ENCODE data around the gene KCNH2. TPM values are rescaled to one million over a fixed set of nuclear protein-coding genes. Genes with fewer than 3 reads are reported as not detected.

The KCNH2 gene
- total RNA-seq, 4 donors from 2014 or later, result 2.4 to 8.5 (median 3.4) TPM

DNA sequence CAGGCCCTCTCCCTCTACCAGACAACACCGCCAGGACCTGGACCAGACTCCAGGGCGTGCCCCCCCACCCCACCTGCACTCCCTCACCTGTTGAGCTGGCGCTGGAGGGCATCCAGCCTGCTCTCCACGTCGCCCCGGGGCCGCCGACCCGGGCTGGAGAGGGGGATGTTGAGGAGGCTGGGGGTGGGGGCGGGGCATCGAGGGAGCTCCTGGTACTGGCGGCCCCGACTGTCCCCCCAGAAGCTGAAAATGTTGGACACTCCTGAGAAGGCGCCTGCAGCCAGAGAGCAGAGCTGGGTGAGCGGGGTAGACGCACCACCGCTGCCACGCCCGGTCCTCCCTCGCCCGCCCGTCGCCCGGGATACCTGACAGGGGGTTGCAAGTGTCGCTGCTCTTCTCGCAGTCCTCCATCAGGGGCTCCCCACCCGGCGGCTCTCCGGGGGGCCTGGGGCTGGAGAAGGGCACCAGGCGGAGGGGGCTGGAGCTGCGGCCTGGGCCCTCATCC, 30.8 kb downstream of the KCNH2 start:
- H3K36me3 ChIP-seq, result no peaks in the 10 kb centered on the region
- DNase-seq, result peak in 2 of 3 donors; percentile 39 to 43
- H3K4me1 ChIP-seq, result peaks cover 0 to 6% (median 1%) of the 10 kb centered on the region in 4 donors
- TF ChIP-seq POLR2A (IDR thresholded peaks at IDR 0.05), result no peak
- TF ChIP-seq, protein P1, sequence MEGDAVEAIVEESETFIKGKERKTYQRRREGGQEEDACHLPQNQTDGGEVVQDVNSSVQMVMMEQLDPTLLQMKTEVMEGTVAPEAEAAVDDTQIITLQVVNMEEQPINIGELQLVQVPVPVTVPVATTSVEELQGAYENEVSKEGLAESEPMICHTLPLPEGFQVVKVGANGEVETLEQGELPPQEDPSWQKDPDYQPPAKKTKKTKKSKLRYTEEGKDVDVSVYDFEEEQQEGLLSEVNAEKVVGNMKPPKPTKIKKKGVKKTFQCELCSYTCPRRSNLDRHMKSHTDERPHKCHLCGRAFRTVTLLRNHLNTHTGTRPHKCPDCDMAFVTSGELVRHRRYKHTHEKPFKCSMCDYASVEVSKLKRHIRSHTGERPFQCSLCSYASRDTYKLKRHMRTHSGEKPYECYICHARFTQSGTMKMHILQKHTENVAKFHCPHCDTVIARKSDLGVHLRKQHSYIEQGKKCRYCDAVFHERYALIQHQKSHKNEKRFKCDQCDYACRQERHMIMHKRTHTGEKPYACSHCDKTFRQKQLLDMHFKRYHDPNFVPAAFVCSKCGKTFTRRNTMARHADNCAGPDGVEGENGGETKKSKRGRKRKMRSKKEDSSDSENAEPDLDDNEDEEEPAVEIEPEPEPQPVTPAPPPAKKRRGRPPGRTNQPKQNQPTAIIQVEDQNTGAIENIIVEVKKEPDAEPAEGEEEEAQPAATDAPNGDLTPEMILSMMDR (IDR thresholded peaks at IDR 0.05), result no peak
- H3K9me3 ChIP-seq, result no peaks in the 10 kb centered on the region
- no peak overlapping the region for H3K4me3 ChIP-seq
- no peaks in the 10 kb centered on the region for H3K27me3 ChIP-seq
- H3K27ac ChIP-seq, result peak overlapping the region in 1 of 4 donors; percentile 59

DNA sequence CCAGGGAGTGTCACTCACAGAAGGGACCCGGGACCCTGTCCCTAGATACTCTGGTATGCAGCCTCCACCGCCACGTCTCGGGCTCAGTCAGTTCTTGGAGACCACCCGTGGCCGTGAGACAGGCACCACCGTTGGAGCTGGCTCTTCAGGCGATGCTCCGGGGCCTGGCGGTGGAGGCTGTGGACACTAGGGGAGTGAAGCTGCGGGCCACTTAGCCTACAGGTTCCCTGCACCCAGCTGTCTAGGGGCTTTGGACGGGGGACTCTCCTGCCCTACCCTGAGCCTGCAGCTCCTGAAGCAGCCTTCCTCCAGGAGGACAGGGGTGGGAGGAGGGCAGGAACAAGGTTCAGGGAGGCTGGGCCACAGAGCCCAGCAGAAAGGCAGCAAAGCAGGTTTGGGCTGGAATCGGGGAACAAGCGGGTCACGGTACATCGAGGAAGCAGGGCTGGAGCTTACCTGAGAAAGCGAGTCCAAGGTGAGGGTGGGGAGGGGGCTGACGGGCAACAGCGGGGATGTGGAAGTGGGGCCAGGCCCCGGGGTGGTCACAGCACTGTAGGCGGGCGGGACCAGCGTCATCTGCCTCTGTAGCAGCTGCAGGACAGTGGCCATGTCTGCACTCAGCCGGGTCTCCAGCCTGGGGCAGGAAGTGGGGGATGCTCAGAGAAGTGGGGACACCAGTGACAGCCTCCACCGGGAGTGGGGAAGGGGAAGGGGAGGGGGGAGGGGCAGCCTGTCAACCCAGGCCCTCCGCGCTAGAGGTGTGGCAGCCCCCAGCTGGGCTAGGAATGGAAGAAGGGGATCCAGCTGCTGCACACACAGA, 31.5 kb downstream of the KCNH2 start:
- DNase-seq, result peak in 2 of 3 donors; percentile 44 to 45
- peaks cover 0 to 13% (median 4%) of the 10 kb centered on the region in 4 donors for H3K4me1 ChIP-seq
- no peak overlapping the region for H3K4me3 ChIP-seq
- H3K27ac ChIP-seq, result peak overlapping the region in 1 of 4 donors; percentile 59
- H3K36me3 ChIP-seq, result no peaks in the 10 kb centered on the region
- no peaks in the 10 kb centered on the region for H3K27me3 ChIP-seq
- TF ChIP-seq, protein P1 (IDR thresholded peaks at IDR 0.05), result no peak
- no peak for TF ChIP-seq POLR2A (IDR thresholded peaks at IDR 0.05)
- no peaks in the 10 kb centered on the region for H3K9me3 ChIP-seq

DNA sequence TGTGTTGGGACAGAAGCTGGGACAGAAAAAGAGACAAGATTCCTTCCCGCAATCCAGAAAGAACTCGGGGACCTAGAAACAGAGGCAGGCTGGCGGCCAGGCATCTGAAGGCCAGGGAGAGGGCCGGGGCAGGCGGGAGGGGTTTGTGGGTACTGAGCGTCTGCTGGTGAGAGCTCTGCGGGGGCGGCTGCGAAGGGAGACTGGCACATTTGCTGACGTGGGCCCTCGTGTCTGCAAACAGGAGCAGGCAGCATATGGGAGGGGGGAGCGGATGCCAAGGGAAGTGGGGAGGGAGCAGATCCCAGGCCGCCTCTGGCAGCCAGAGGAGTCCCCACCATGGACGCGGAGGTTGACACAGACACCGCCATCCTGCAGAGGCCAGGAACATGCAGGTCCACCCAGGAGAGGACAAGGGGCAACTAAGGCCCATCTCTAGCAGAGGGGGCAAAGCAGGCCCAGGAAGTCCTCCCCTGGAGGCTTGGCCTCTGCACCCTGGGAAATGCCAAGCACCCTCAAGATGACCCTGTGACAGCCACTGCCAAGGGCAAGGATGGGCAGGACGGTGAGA, 32.2 kb downstream of the KCNH2 start:
- Histone ChIP-seq H3K9me3 (no peaks in the 10 kb centered on the region), H3K4me1 (peaks cover 0 to 13% (median 4%) of the 10 kb centered on the region in 4 donors), H3K27me3 (no peaks in the 10 kb centered on the region), H3K27ac (peak overlapping the region in 1 of 4 donors; percentile 65), H3K36me3 (no peaks in the 10 kb centered on the region), H3K4me3 (no peak overlapping the region)
- peak in 2 of 3 donors; percentile 45 to 48 for DNase-seq
- TF ChIP-seq POLR2A (IDR thresholded peaks at IDR 0.05), result no peak
- TF ChIP-seq, protein P1 (IDR thresholded peaks at IDR 0.05), result no peak

DNA sequence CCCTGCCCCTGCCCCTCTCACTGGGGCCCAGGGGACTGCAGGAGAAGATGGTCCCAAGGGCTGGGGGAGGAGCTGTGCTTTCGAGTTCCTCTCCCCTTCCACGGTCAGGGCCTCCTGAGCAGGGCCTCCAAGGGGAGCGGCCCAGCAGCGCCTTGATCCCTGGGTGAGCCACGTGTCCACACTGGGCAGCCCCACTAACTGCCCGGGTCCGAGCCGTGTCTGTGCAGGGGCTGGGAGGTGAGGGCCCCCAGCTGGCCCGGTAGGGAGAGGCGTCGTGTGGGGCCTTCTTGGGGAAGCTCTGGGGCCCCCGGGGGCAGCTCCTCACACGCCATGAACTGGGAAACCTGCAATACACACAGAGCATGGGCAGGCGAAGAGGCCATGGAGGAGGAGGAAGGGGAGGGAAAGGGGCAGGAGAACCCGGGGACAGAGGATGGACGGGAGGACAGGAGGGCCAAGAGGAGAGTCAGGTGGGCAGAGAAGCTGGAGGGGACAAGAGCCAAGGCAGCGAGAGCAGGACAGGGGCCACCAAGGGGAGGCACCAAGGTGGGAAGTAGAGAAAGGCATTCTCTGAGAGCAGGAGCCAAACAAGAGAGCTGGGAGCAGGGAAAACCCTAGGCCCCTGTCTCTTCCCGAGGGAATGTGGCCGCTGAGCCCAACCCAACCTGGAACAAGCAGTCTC, 32.8 kb downstream of the KCNH2 start:
- peak overlapping the region in 1 of 4 donors; percentile 65 for H3K27ac ChIP-seq
- H3K36me3 ChIP-seq, result no peaks in the 10 kb centered on the region
- H3K4me3 ChIP-seq, result no peak overlapping the region
- peak in 2 of 3 donors; percentile 38 to 42 for DNase-seq
- TF ChIP-seq, protein P1 (IDR thresholded peaks at IDR 0.05), result no peak
- no peak for TF ChIP-seq POLR2A (IDR thresholded peaks at IDR 0.05)
- peaks cover 0 to 13% (median 4%) of the 10 kb centered on the region in 4 donors for H3K4me1 ChIP-seq
- H3K27me3 ChIP-seq, result no peaks in the 10 kb centered on the region
- no peaks in the 10 kb centered on the region for H3K9me3 ChIP-seq
